ENCODE data around the gene LCE1D. TPM values are rescaled to one million over a fixed set of nuclear protein-coding genes. Genes with fewer than 3 reads are reported as not detected.

Gene LCE1D
- total and polyA plus RNA-seq, 4 donors: not detected

- H3K9me3 ChIP-seq (ENCODE audit: control insufficient read depth in 4 of 4, insufficient read depth in 3 of 4, low read length in 3 of 4): no peaks in the 10 kb centered on the region
- H3K27ac ChIP-seq (ENCODE audit: low read depth in 1 of 2, low read length in 1 of 2): no peak overlapping the region
- no peak for TF ChIP-seq CTCF (IDR thresholded peaks at IDR 0.05; ENCODE audit: control extremely low read depth, extremely low read depth)
- WGBS, 2 donors: 63 to 67% methylated on average over 4 of the region's 4 CpGs
- no peak for DNase-seq
- no peak for ATAC-seq (ENCODE audit: insufficient read depth, low FRiP score)
- H3K9ac ChIP-seq (ENCODE audit: insufficient read depth in 1 of 2, low read length in 2 of 2): no peak overlapping the region
- H3K4me1 ChIP-seq (ENCODE audit: control insufficient read depth in 5 of 5, insufficient read depth in 5 of 5, low read length in 5 of 5): no peaks in the 10 kb centered on the region
- H3K36me3 ChIP-seq (ENCODE audit: control insufficient read depth in 4 of 4, insufficient read depth in 4 of 4, low read length in 4 of 4): no peaks in the 10 kb centered on the region
- no peak overlapping the region for H3K4me3 ChIP-seq
- no peaks in the 10 kb centered on the region for H3K27me3 ChIP-seq (ENCODE audit: control insufficient read depth in 3 of 3, insufficient read depth in 3 of 3, low read length in 2 of 3)
Measured at GRCh38 chr1:152795686-152796085, 835 bp upstream of the LCE1D start.

- no peak overlapping the region for H3K4me3 ChIP-seq
- no peak overlapping the region for H3K9ac ChIP-seq (ENCODE audit: insufficient read depth in 1 of 2, low read length in 2 of 2)
- no peak for DNase-seq
- WGBS, 2 donors: 39 to 52% methylated on average over 1 of the region's 1 CpG
- no peak overlapping the region for H3K27ac ChIP-seq (ENCODE audit: low read depth in 1 of 2, low read length in 1 of 2)
- no peaks in the 10 kb centered on the region for H3K4me1 ChIP-seq (ENCODE audit: control insufficient read depth in 5 of 5, insufficient read depth in 5 of 5, low read length in 5 of 5)
- no peak for TF ChIP-seq CTCF (IDR thresholded peaks at IDR 0.05; ENCODE audit: control extremely low read depth, extremely low read depth)
- H3K36me3 ChIP-seq (ENCODE audit: control insufficient read depth in 4 of 4, insufficient read depth in 4 of 4, low read length in 4 of 4): no peaks in the 10 kb centered on the region
- no peaks in the 10 kb centered on the region for H3K27me3 ChIP-seq (ENCODE audit: control insufficient read depth in 3 of 3, insufficient read depth in 3 of 3, low read length in 2 of 3)
- ATAC-seq (ENCODE audit: insufficient read depth, low FRiP score): no peak
- H3K9me3 ChIP-seq (ENCODE audit: control insufficient read depth in 4 of 4, insufficient read depth in 3 of 4, low read length in 3 of 4): no peaks in the 10 kb centered on the region
Measured at GRCh38 chr1:152801333-152801732, 4.8 kb downstream of the LCE1D start.

- no peak within 1 kb of the TSS for H3K27ac ChIP-seq (ENCODE audit: low read depth in 1 of 2, low read length in 1 of 2)
- no peak within 1 kb of the TSS for H3K4me3 ChIP-seq
- no peaks in the 10 kb centered on the region for H3K4me1 ChIP-seq (ENCODE audit: control insufficient read depth in 5 of 5, insufficient read depth in 5 of 5, low read length in 5 of 5)
- no peaks in the 10 kb centered on the region for H3K27me3 ChIP-seq (ENCODE audit: control insufficient read depth in 3 of 3, insufficient read depth in 3 of 3, low read length in 2 of 3)
- no peaks in the 10 kb centered on the region for H3K36me3 ChIP-seq (ENCODE audit: control insufficient read depth in 4 of 4, insufficient read depth in 4 of 4, low read length in 4 of 4)
- DNase-seq (no peak), ATAC-seq (ENCODE audit: insufficient read depth, low FRiP score) (no peak)
- WGBS, 2 donors: 54 to 70% methylated on average over 3 of the region's 3 CpGs
- no peak for TF ChIP-seq CTCF (IDR thresholded peaks at IDR 0.05; ENCODE audit: control extremely low read depth, extremely low read depth)
- no peak within 1 kb of the TSS for H3K9ac ChIP-seq (ENCODE audit: insufficient read depth in 1 of 2, low read length in 2 of 2)
- H3K9me3 ChIP-seq (ENCODE audit: control insufficient read depth in 4 of 4, insufficient read depth in 3 of 4, low read length in 3 of 4): peaks cover 0 to 3% (median 0%) of the 10 kb centered on the region in 4 donors
Measured at GRCh38 chr1:152806576-152806975, 10.1 kb downstream of the LCE1D start, which contains the start of gene LCE1C. TSS of gene LCE1C (minus strand) at chr1:152806651. CDS start at chr1:152805478, 1,173 bp downstream.

- H3K4me3 ChIP-seq: no peak overlapping the region
- H3K27ac ChIP-seq (ENCODE audit: low read depth in 1 of 2, low read length in 1 of 2): no peak overlapping the region
- H3K36me3 ChIP-seq (ENCODE audit: control insufficient read depth in 4 of 4, insufficient read depth in 4 of 4, low read length in 4 of 4): no peaks in the 10 kb centered on the region
- no peak overlapping the region for H3K9ac ChIP-seq (ENCODE audit: insufficient read depth in 1 of 2, low read length in 2 of 2)
- ATAC-seq (ENCODE audit: insufficient read depth, low FRiP score) (no peak), DNase-seq (no peak)
- TF ChIP-seq CTCF (IDR thresholded peaks at IDR 0.05; ENCODE audit: control extremely low read depth, extremely low read depth): no peak
- no peaks in the 10 kb centered on the region for H3K4me1 ChIP-seq (ENCODE audit: control insufficient read depth in 5 of 5, insufficient read depth in 5 of 5, low read length in 5 of 5)
- peaks cover 0 to 3% (median 0%) of the 10 kb centered on the region in 4 donors for H3K9me3 ChIP-seq (ENCODE audit: control insufficient read depth in 4 of 4, insufficient read depth in 3 of 4, low read length in 3 of 4)
- WGBS, 2 donors: 72 to 75% methylated on average over 2 of the region's 2 CpGs
- H3K27me3 ChIP-seq (ENCODE audit: control insufficient read depth in 3 of 3, insufficient read depth in 3 of 3, low read length in 2 of 3): no peaks in the 10 kb centered on the region
Measured at GRCh38 chr1:152811050-152811449, 14.5 kb downstream of the LCE1D start.
